Measurements from ENCODE around the gene HOXA3. TPM values are rescaled to one million over a fixed set of nuclear protein-coding genes. Genes with fewer than 3 reads are reported as not detected.
A peak's percentile ranks its signal among the peaks of the same experiment; 100 is the strongest.

Gene HOXA3
- 40.5 and 92.8 TPM in 2 replicates for total RNA-seq (ENCODE audit: low replicate concordance)
- long read RNA-seq, partial matches to known transcripts: 1 of 6 reads
- long read RNA-seq, other reads (novel, unspliced or antisense): 5 of 6 reads

- no peaks in the 10 kb centered on the region for H3K9me3 Mint-ChIP-seq
- DNase-seq (ENCODE audit: extremely low spot score, unreplicated experiment): peak; percentile 68
- TF ChIP-seq CTCF (conservative IDR thresholded peaks at IDR 0.05): no peak
- H3K36me3 Mint-ChIP-seq: peaks cover 10% of the 10 kb centered on the region
- peak within 1 kb of the TSS; percentile 91 for H3K4me3 Mint-ChIP-seq
- peaks cover 86% of the 10 kb centered on the region for H3K27me3 Mint-ChIP-seq
- H3K4me1 Mint-ChIP-seq (ENCODE audit: unreplicated experiment): peaks cover 27% of the 10 kb centered on the region
- H3K27ac Mint-ChIP-seq: peak within 1 kb of the TSS; percentile 65
These were observed at the start of gene HOXA3 for GRCh38 chr7:27151931-27152815. HOXA3 (minus strand) TSS chr7:27152583; CDS start chr7:27110640, 41,943 bp downstream.

DNA sequence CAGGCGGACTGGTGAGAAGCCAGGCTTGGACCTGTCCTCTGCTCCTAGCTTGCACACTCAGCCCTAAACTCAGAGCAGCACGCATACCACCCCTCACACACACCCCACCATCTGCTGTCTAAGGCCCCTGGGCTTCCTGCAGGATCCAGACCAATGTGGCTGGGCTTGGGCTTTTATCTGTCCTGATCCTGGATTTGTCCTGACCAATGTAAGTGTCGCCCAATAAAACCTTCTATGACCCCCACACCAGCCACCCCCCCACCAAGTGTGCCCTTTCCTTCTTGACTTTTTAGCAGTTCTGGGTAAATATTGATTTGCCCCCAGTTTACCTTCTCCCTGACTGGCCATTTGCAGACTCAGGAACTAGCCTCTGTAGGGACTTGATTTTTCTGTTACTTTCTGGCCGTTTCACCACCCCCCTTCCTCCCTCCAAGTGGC is 49.2 kb upstream of the HOXA3 start:
- peak overlapping the region; percentile 86 for H3K4me3 Mint-ChIP-seq
- no peak overlapping the region for H3K27ac Mint-ChIP-seq
- no peaks in the 10 kb centered on the region for H3K36me3 Mint-ChIP-seq
- peaks cover 12% of the 10 kb centered on the region for H3K4me1 Mint-ChIP-seq (ENCODE audit: unreplicated experiment)
- no peaks in the 10 kb centered on the region for H3K9me3 Mint-ChIP-seq
- H3K27me3 Mint-ChIP-seq: peaks cover 95% of the 10 kb centered on the region
- no peak for TF ChIP-seq CTCF (conservative IDR thresholded peaks at IDR 0.05)
- DNase-seq (ENCODE audit: extremely low spot score, unreplicated experiment): peak; percentile 65

DNA sequence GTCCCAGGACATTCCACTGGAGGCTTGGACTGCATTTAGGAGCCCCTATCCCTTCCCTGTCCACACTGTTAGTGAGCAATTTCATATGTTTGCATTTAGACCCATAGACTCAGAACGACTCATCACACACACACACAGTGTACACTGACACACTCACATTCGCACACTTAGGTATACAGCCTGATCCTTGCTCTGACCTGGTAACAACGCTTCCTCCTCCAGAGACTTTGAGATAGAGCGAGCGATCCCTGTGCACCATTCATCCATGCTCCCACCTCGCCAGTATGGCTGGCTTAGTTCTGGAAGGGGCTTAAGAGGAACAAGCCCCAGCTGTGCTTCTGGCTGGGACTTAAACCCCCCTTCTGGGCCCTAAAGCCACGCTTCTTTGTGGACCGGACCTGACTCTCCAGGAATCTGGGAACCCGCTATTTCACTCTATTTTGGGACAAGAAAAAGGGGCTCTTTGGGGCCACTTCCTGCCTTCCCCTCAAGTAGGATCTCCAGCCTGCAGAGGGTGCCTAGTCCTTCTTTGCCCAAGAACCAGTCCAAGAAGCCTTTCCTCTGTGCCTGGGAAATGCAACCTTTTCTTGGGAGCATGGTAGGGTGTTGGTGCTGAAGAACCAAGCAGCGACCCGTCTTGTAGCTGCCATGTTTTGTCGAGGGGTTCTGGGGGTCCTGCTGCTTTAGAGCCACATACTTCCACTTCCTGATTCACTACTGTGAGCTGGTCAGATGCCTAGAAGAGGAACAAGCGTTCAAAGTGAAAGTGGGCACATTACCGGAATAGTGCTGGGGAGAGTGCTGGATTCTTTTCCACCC is 48.6 kb upstream of the HOXA3 start:
- H3K4me1 Mint-ChIP-seq (ENCODE audit: unreplicated experiment): peaks cover 11% of the 10 kb centered on the region
- H3K27me3 Mint-ChIP-seq: peaks cover 95% of the 10 kb centered on the region
- peak; percentile 49 for DNase-seq (ENCODE audit: extremely low spot score, unreplicated experiment)
- TF ChIP-seq CTCF (conservative IDR thresholded peaks at IDR 0.05): no peak
- no peaks in the 10 kb centered on the region for H3K9me3 Mint-ChIP-seq
- H3K27ac Mint-ChIP-seq: peak overlapping the region; percentile 29
- no peaks in the 10 kb centered on the region for H3K36me3 Mint-ChIP-seq
- H3K4me3 Mint-ChIP-seq: peak overlapping the region; percentile 86

GRCh38 chr7:27199849-27200760 is 47.7 kb upstream of the HOXA3 start, which contains the start of gene HOXA13:
HOXA13 (minus strand) TSS chr7:27200091; CDS start chr7:27200077, 14 bp downstream.
- Mint-ChIP-seq H3K36me3 (no peaks in the 10 kb centered on the region), H3K27me3 (peaks cover 95% of the 10 kb centered on the region), H3K27ac (peak within 1 kb of the TSS; percentile 29), H3K4me1 (ENCODE audit: unreplicated experiment) (peaks cover 7% of the 10 kb centered on the region), H3K4me3 (peak within 1 kb of the TSS; percentile 89), H3K9me3 (no peaks in the 10 kb centered on the region)
- no peak for TF ChIP-seq CTCF (conservative IDR thresholded peaks at IDR 0.05)
- peak; percentile 69 for DNase-seq (ENCODE audit: extremely low spot score, unreplicated experiment)

All from type B pancreatic cell (in vitro differentiated cells).